Dendritic cell treated with granulocyte-macrophage colony-stimulating factor and Interleukin-4, amounts not matched to agents 40 ng/mL and 50 ng/mL, for 4 days (primary cell): ENCODE measurements around the gene PPIP5K2.
"Not testable (repeated sequence)": the region's sequence is repeated elsewhere in the genome, so short reads cannot be mapped to it uniquely, and the experiment has no call there.

Source experiments
- H3K27ac Mint-ChIP-seq: one replicate; pipeline ENCODE4 v1.8.0; 2022; ENCODE audit warnings: mild to moderate bottlenecking, mixed read lengths
- H3K27me3 Mint-ChIP-seq: one replicate; pipeline ENCODE4 v1.8.0; 2022; ENCODE audit warnings: mild to moderate bottlenecking, mixed read lengths
- H3K36me3 Mint-ChIP-seq: one replicate; pipeline ENCODE4 v1.8.0; 2022; ENCODE audit warnings: low read depth, mixed read lengths
- H3K4me1 Mint-ChIP-seq: one replicate; pipeline ENCODE4 v1.8.0; 2022; ENCODE audit warnings: low read depth, mixed read lengths
- H3K4me3 Mint-ChIP-seq: one replicate; pipeline ENCODE4 v1.8.0; 2022; ENCODE audit warnings: mild to moderate bottlenecking, moderate library complexity, mixed read lengths
- H3K9me3 Mint-ChIP-seq: one replicate; pipeline ENCODE4 v1.8.0; 2022; ENCODE audit warnings: mixed read lengths
- intact Hi-C: fragments of 100-400 bp; cut with micrococcal nuclease; formaldehyde crosslinking; loops from one replicate; pipeline ENCODE4 v1.15.0; 2022

The PPIP5K2 gene

GRCh38 chr5:103135461-103135860, 15.4 kb downstream of the PPIP5K2 start:
- intact Hi-C loops, result loop anchor here (5.0 kb wide), 1 partner anchor 553 kb away; no protein-coding TSS in a partner anchor
- H3K4me3 Mint-ChIP-seq, result no peak overlapping the region
- no peak overlapping the region for H3K27ac Mint-ChIP-seq
- no peaks in the 10 kb centered on the region for H3K9me3 Mint-ChIP-seq
- H3K36me3 Mint-ChIP-seq, result peaks cover 30% of the 10 kb centered on the region
- H3K4me1 Mint-ChIP-seq, result peaks cover 5% of the 10 kb centered on the region
- H3K27me3 Mint-ChIP-seq, result no peaks in the 10 kb centered on the region

GRCh38 chr5:103138202-103138690, 18.1 kb downstream of the PPIP5K2 start:
- H3K36me3 Mint-ChIP-seq, result peaks cover 50% of the 10 kb centered on the region
- H3K4me1 Mint-ChIP-seq, result no peaks in the 10 kb centered on the region
- intact Hi-C loops, result loop anchor here (2.0 to 5.0 kb wide), 3 partner anchors 357 to 556 kb away; no protein-coding TSS in a partner anchor
- no peaks in the 10 kb centered on the region for H3K27me3 Mint-ChIP-seq
- no peak overlapping the region for H3K27ac Mint-ChIP-seq
- no peak overlapping the region for H3K4me3 Mint-ChIP-seq
- H3K9me3 Mint-ChIP-seq, result no peaks in the 10 kb centered on the region

- peaks cover 3% of the 10 kb centered on the region for H3K4me1 Mint-ChIP-seq
- no peaks in the 10 kb centered on the region for H3K9me3 Mint-ChIP-seq
- H3K4me3 Mint-ChIP-seq, result no peak overlapping the region
- H3K27ac Mint-ChIP-seq, result no peak overlapping the region
- peaks cover 52% of the 10 kb centered on the region for H3K36me3 Mint-ChIP-seq
- intact Hi-C loops, result loop anchor here (2.0 to 5.0 kb wide), 3 partner anchors 359 to 557 kb away; no protein-coding TSS in a partner anchor
- H3K27me3 Mint-ChIP-seq, result no peaks in the 10 kb centered on the region
These were observed 19.3 kb downstream of the PPIP5K2 start for GRCh38 chr5:103139264-103139865.

- Mint-ChIP-seq H3K4me1 (peaks cover 17% of the 10 kb centered on the region), H3K36me3 (peaks cover 46% of the 10 kb centered on the region)
- H3K9me3 Mint-ChIP-seq, H3K4me3 Mint-ChIP-seq, H3K27ac Mint-ChIP-seq, H3K27me3 Mint-ChIP-seq, intact Hi-C loops: not testable (repeated sequence)
These were observed 22.0 kb downstream of the PPIP5K2 start for GRCh38 chr5:103142132-103142531.

- no peak overlapping the region for H3K4me3 Mint-ChIP-seq
- H3K36me3 Mint-ChIP-seq, result peaks cover 40% of the 10 kb centered on the region
- H3K27me3 Mint-ChIP-seq, result no peaks in the 10 kb centered on the region
- no peak overlapping the region for H3K27ac Mint-ChIP-seq
- intact Hi-C loops, result no loop called here
- peaks cover 17% of the 10 kb centered on the region for H3K4me1 Mint-ChIP-seq
- H3K9me3 Mint-ChIP-seq, result no peaks in the 10 kb centered on the region
These were observed 25.1 kb downstream of the PPIP5K2 start for GRCh38 chr5:103145196-103145595.

- intact Hi-C loops, result no loop called here
- Mint-ChIP-seq H3K27ac (no peak overlapping the region), H3K4me1 (peaks cover 17% of the 10 kb centered on the region), H3K36me3 (peaks cover 16% of the 10 kb centered on the region), H3K27me3 (no peaks in the 10 kb centered on the region), H3K4me3 (no peak overlapping the region), H3K9me3 (no peaks in the 10 kb centered on the region)
These were observed 28.1 kb downstream of the PPIP5K2 start for GRCh38 chr5:103148213-103148612.

- Mint-ChIP-seq H3K4me1 (no peaks in the 10 kb centered on the region), H3K9me3 (no peaks in the 10 kb centered on the region), H3K27me3 (no peaks in the 10 kb centered on the region), H3K4me3 (no peak overlapping the region), H3K36me3 (peaks cover 26% of the 10 kb centered on the region), H3K27ac (no peak overlapping the region)
- intact Hi-C loops, result loop anchor here (5.0 kb wide), 1 partner anchor 36 kb away; no protein-coding TSS in a partner anchor
These were observed 31.1 kb downstream of the PPIP5K2 start for GRCh38 chr5:103151156-103151555.

GRCh38 chr5:103166706-103167105, 46.6 kb downstream of the PPIP5K2 start:
- H3K27ac Mint-ChIP-seq, result no peak overlapping the region
- intact Hi-C loops, result no loop called here

GRCh38 chr5:103174147-103174546, 54.0 kb downstream of the PPIP5K2 start:
- H3K9me3 Mint-ChIP-seq, result no peaks in the 10 kb centered on the region
- no peaks in the 10 kb centered on the region for H3K4me1 Mint-ChIP-seq
- no peak overlapping the region for H3K27ac Mint-ChIP-seq
- no peak overlapping the region for H3K4me3 Mint-ChIP-seq
- peaks cover 44% of the 10 kb centered on the region for H3K36me3 Mint-ChIP-seq
- no peaks in the 10 kb centered on the region for H3K27me3 Mint-ChIP-seq
- intact Hi-C loops, result no loop called here

More at GRCh38 chr5:103166706-103167105, 46.6 kb downstream of the PPIP5K2 start:
- peaks cover 40% of the 10 kb centered on the region for H3K36me3 Mint-ChIP-seq
- no peak overlapping the region for H3K4me3 Mint-ChIP-seq
- peaks cover 6% of the 10 kb centered on the region for H3K4me1 Mint-ChIP-seq
- no peaks in the 10 kb centered on the region for H3K27me3 Mint-ChIP-seq
- H3K9me3 Mint-ChIP-seq, result no peaks in the 10 kb centered on the region

GRCh38 chr5:103177543-103177942, 57.4 kb downstream of the PPIP5K2 start:
- H3K27me3 Mint-ChIP-seq, result no peaks in the 10 kb centered on the region
- H3K9me3 Mint-ChIP-seq, result no peaks in the 10 kb centered on the region
- no peak overlapping the region for H3K27ac Mint-ChIP-seq
- intact Hi-C loops, result no loop called here
- no peaks in the 10 kb centered on the region for H3K4me1 Mint-ChIP-seq
- H3K36me3 Mint-ChIP-seq, result peaks cover 51% of the 10 kb centered on the region
- no peak overlapping the region for H3K4me3 Mint-ChIP-seq

- H3K36me3 Mint-ChIP-seq, result peaks cover 49% of the 10 kb centered on the region
- no peak overlapping the region for H3K4me3 Mint-ChIP-seq
- H3K9me3 Mint-ChIP-seq, result no peaks in the 10 kb centered on the region
- intact Hi-C loops, result no loop called here
- H3K27ac Mint-ChIP-seq, result no peak overlapping the region
- H3K4me1 Mint-ChIP-seq, result no peaks in the 10 kb centered on the region
- no peaks in the 10 kb centered on the region for H3K27me3 Mint-ChIP-seq
These were observed 58.1 kb downstream of the PPIP5K2 start for GRCh38 chr5:103178167-103178566.

GRCh38 chr5:103186152-103186551, 66.1 kb downstream of the PPIP5K2 start:
- Mint-ChIP-seq H3K4me3 (no peak overlapping the region), H3K36me3 (peaks cover 58% of the 10 kb centered on the region), H3K27ac (no peak overlapping the region), H3K27me3 (no peaks in the 10 kb centered on the region), H3K9me3 (no peaks in the 10 kb centered on the region), H3K4me1 (no peaks in the 10 kb centered on the region)
- intact Hi-C loops, result loop anchor here (5.0 kb wide), 1 partner anchor 34 kb away; no protein-coding TSS in a partner anchor

GRCh38 chr5:103188436-103188835, 68.3 kb downstream of the PPIP5K2 start:
- intact Hi-C loops, result loop anchor here (5.0 kb wide), 1 partner anchor 36 kb away; no protein-coding TSS in a partner anchor
- H3K9me3 Mint-ChIP-seq, result no peaks in the 10 kb centered on the region
- no peak overlapping the region for H3K4me3 Mint-ChIP-seq
- peaks cover 57% of the 10 kb centered on the region for H3K36me3 Mint-ChIP-seq
- H3K27me3 Mint-ChIP-seq, result no peaks in the 10 kb centered on the region
- no peaks in the 10 kb centered on the region for H3K4me1 Mint-ChIP-seq
- H3K27ac Mint-ChIP-seq, result no peak overlapping the region

GRCh38 chr5:103203226-103203625, 83.1 kb downstream of the PPIP5K2 start:
- intact Hi-C loops, result no loop called here
- Mint-ChIP-seq H3K4me3 (no peak overlapping the region), H3K9me3 (no peaks in the 10 kb centered on the region), H3K27ac (no peak overlapping the region), H3K36me3 (peaks cover 65% of the 10 kb centered on the region), H3K27me3 (no peaks in the 10 kb centered on the region), H3K4me1 (peaks cover 18% of the 10 kb centered on the region)

GRCh38 chr5:103204990-103205389, 84.9 kb downstream of the PPIP5K2 start:
- H3K4me3 Mint-ChIP-seq, H3K27ac Mint-ChIP-seq, intact Hi-C loops, H3K9me3 Mint-ChIP-seq, H3K27me3 Mint-ChIP-seq: not testable (repeated sequence)
- H3K4me1 Mint-ChIP-seq, result peaks cover 23% of the 10 kb centered on the region
- H3K36me3 Mint-ChIP-seq, result peaks cover 53% of the 10 kb centered on the region
